CD4-positive, CD25-positive, alpha-beta regulatory T cell (primary cell): ENCODE results near the gene ADGRG6. TPM values are rescaled to one million over a fixed set of nuclear protein-coding genes. Genes with fewer than 3 reads are reported as not detected.
"Not testable (repeated sequence)": the region's sequence is repeated elsewhere in the genome, so short reads cannot be mapped to it uniquely, and the experiment has no call there.

Source experiments
- ATAC-seq, 2 donors: fragments of 150-1000 bp; cut with Tn5 transposase; one replicate each; pipeline ENCODE4 v1.10.0; 2021; ENCODE audit warnings: low read depth in 2 of 2, moderate number of reproducible peaks in 2 of 2, moderate library complexity in 1 of 2
- DNase-seq, 3 donors: peaks; one replicate each; pipeline versions ENCODE4 v3.0.0 to v3.0.0-alpha.2; 2012 to 2022; ENCODE audit warnings: mixed read lengths in 1 of 3
- H3K27ac ChIP-seq: one replicate; pipeline ENCODE4 v1.7.0; 2013; ENCODE audit warnings: mild to moderate bottlenecking, low read length; ENCODE audit not compliant: insufficient read depth, poor library complexity, severe bottlenecking
- H3K27me3 ChIP-seq: one replicate; pipeline ENCODE4 v1.7.0; 2013; ENCODE audit warnings: low read length; ENCODE audit not compliant: control insufficient read depth, insufficient read depth
- H3K36me3 ChIP-seq: one replicate; pipeline ENCODE4 v1.7.0; 2013; ENCODE audit warnings: mild to moderate bottlenecking, low read length, moderate library complexity; ENCODE audit not compliant: control insufficient read depth, insufficient read depth
- H3K4me1 ChIP-seq: 2 replicates; pipeline ENCODE4 v1.7.0; 2013; ENCODE audit warnings: mild to moderate bottlenecking, low read length; ENCODE audit not compliant: insufficient read depth, control insufficient read depth, poor library complexity, severe bottlenecking
- H3K4me3 ChIP-seq: one replicate; pipeline ENCODE4 v1.7.0; 2013; ENCODE audit warnings: low read depth, mild to moderate bottlenecking, low read length, moderate library complexity
- H3K9me3 ChIP-seq, 2 experiments: 1 replicate in 1 of 2; 2 replicates in 1 of 2; pipeline ENCODE4 v1.7.0; 2013; ENCODE audit warnings: low read length in 2 of 2, mild to moderate bottlenecking in 1 of 2, moderate library complexity in 1 of 2; ENCODE audit not compliant: control insufficient read depth in 2 of 2
- H3K27ac Mint-ChIP-seq, 3 donors: one replicate each; pipeline ENCODE4 v1.8.0; 2020 to 2022; ENCODE audit warnings: mild to moderate bottlenecking in 3 of 3, mixed read lengths in 3 of 3, moderate library complexity in 2 of 3
- H3K27me3 Mint-ChIP-seq: one replicate; pipeline ENCODE4 v1.8.0; 2022; ENCODE audit warnings: mild to moderate bottlenecking, mixed read lengths
- H3K36me3 Mint-ChIP-seq: one replicate; pipeline ENCODE4 v1.8.0; 2020; ENCODE audit warnings: mixed read lengths
- H3K4me1 Mint-ChIP-seq, 4 donors: one replicate each; pipeline ENCODE4 v1.8.0; 2020 to 2022; ENCODE audit warnings: mixed read lengths in 4 of 4, mild to moderate bottlenecking in 1 of 4
- H3K4me3 Mint-ChIP-seq, 4 donors: one replicate each; pipeline ENCODE4 v1.8.0; 2020 to 2022; ENCODE audit warnings: mild to moderate bottlenecking in 4 of 4, mixed read lengths in 4 of 4, moderate library complexity in 3 of 4
- H3K9me3 Mint-ChIP-seq, 7 donors: one replicate each; pipeline ENCODE4 v1.8.0; 2020 to 2022; ENCODE audit warnings: mixed read lengths in 7 of 7, mild to moderate bottlenecking in 3 of 7, moderate library complexity in 2 of 7
- polyA plus RNA-seq, 4 donors: library from polyadenylated mRNA; unstranded; fragments of 300-500 nt; fragmentation: Illumina TruSeq; gene quantifications; one replicate each; pipeline ENCODE4 v1.2.3, GENCODE V29; 2021
- total RNA-seq: library from RNA; stranded (reverse); gene quantifications from one replicate; pipeline ENCODE4 v1.2.3, GENCODE V29; 2022

Gene ADGRG6
- total and polyA plus RNA-seq, 5 donors from 2014 or later, result 0.74 TPM; not detected in 4

DNA sequence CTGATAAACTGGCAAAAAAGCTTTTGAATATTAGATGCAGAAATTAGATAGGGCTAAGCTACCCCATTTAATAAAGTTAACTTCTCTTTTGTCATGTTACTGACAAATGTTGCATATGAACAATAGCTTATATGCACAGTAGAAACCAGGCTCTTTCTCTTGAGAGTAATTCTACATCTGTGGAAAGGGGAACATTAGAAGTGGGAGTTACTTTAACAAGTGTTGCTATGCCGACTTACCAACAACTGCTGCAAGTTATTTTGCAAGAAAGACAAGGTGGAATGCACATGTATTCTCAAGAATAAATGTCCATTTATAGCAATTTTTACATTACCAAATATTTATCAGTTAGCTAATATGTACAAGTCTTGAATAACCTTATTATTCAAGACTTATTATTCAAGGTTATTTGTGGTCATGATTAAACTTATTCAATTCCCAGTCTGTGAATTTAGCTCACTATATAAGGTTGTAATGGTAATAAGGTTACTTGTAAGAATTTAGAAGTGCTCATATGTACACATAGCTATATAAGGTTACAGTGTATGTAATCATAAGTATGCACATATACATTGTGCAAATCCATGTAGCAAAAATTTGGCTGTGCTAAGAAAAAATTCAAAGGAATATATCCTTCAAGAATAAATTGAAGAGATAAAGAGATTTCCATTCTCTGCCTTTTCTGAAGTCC is 38.3 kb downstream of the ADGRG6 start:
- H3K4me1 Mint-ChIP-seq, result no peaks in the 10 kb centered on the region
- no peak overlapping the region for H3K4me3 Mint-ChIP-seq
- no peak overlapping the region for H3K27ac Mint-ChIP-seq
- H3K9me3 ChIP-seq, result no peaks in the 10 kb centered on the region
- H3K9me3 Mint-ChIP-seq, result peaks cover 0 to 2% (median 0%) of the 10 kb centered on the region in 7 donors
- no peak for ATAC-seq
- no peaks in the 10 kb centered on the region for H3K27me3 ChIP-seq
- H3K36me3 Mint-ChIP-seq, result no peaks in the 10 kb centered on the region
- no peak overlapping the region for H3K4me3 ChIP-seq
- H3K36me3 ChIP-seq, result no peaks in the 10 kb centered on the region
- peaks cover 5% of the 10 kb centered on the region for H3K27me3 Mint-ChIP-seq
- no peak for DNase-seq
- no peak overlapping the region for H3K27ac ChIP-seq
- no peaks in the 10 kb centered on the region for H3K4me1 ChIP-seq

DNA sequence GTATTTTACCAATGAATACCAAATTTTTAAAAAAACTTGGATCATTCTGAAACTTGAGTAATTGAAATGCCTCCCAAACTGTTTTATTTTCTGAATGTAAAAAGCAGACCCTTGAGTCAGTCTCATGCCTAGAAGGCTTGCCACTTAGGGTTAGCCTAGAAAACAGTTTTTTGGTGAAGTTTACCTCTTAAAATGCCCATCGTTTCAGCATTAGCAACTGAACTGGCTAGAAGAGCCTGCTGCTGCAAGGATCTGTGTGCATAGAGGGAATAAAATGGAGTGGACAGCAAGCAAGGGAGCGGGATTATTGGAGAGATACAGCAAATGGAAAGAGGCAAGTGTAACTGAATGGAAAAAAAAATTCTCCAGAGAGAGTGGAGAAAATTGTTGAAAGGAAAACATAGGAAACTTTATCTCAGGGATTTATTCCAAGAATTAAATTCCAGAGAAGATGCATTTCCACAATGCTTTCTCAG is 40.1 kb downstream of the ADGRG6 start:
- no peak overlapping the region for H3K4me3 Mint-ChIP-seq

DNA sequence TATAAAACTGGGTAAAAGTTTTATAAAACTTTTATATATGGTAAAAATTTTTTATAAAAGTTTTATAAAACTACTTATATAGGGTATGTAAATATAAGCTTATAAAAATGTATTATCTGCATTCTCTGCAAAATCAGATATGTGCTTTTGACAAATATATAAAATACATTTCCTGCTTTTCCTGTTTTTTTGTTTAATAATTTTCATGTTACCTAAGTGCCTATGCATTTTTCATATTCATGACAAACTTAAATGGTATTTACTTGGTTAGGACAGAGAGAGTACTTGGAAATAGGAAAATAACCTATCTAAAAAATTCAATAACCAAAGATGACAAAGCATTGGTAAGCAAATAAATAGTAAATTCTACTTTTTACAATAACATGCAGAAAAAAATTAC is 41.2 kb downstream of the ADGRG6 start:
- no peaks in the 10 kb centered on the region for H3K4me1 ChIP-seq
- no peaks in the 10 kb centered on the region for H3K36me3 ChIP-seq
- peaks cover 0 to 2% (median 0%) of the 10 kb centered on the region in 7 donors for H3K9me3 Mint-ChIP-seq
- H3K4me3 ChIP-seq, result no peak overlapping the region
- H3K27me3 Mint-ChIP-seq, result peaks cover 9% of the 10 kb centered on the region
- ATAC-seq, result no peak
- H3K27me3 ChIP-seq, result no peaks in the 10 kb centered on the region
- no peak overlapping the region for H3K27ac ChIP-seq
- no peaks in the 10 kb centered on the region for H3K36me3 Mint-ChIP-seq
- no peak overlapping the region for H3K27ac Mint-ChIP-seq
- DNase-seq, result no peak
- no peak overlapping the region for H3K4me3 Mint-ChIP-seq
- no peaks in the 10 kb centered on the region for H3K9me3 ChIP-seq
- no peaks in the 10 kb centered on the region for H3K4me1 Mint-ChIP-seq

More for the DNA sequence above, 40.1 kb downstream of the ADGRG6 start:
- no peaks in the 10 kb centered on the region for H3K27me3 ChIP-seq
- H3K4me1 ChIP-seq, result no peaks in the 10 kb centered on the region
- H3K27ac ChIP-seq, result no peak overlapping the region
- H3K9me3 ChIP-seq, result no peaks in the 10 kb centered on the region
- DNase-seq (no peak), ATAC-seq (no peak)
- no peak overlapping the region for H3K4me3 ChIP-seq
- Mint-ChIP-seq H3K4me1 (no peaks in the 10 kb centered on the region), H3K27ac (no peak overlapping the region), H3K27me3 (peaks cover 9% of the 10 kb centered on the region), H3K9me3 (peaks cover 0 to 2% (median 0%) of the 10 kb centered on the region in 7 donors), H3K36me3 (no peaks in the 10 kb centered on the region)
- no peaks in the 10 kb centered on the region for H3K36me3 ChIP-seq

DNA sequence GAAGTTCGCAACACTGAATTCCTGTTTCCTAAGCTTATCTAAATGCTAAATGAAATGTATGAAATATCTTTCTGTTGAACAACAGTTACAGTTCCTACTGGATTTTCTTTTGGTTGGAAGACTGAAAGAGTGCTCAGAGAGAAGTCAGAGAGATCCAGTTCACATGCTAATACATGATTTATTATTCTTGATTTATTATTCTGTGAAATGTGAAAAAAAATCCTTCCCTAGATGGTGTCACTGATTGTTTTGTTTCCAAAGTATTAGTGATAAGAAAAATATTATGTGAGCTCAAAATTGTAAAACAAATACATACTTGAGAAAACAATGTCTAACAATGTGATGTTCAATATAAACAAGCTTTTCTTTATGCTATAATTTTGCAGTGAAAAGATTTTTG is 42.1 kb downstream of the ADGRG6 start:
- ATAC-seq, result no peak
- no peaks in the 10 kb centered on the region for H3K9me3 ChIP-seq
- H3K36me3 ChIP-seq, result no peaks in the 10 kb centered on the region
- no peaks in the 10 kb centered on the region for H3K36me3 Mint-ChIP-seq
- DNase-seq, result no peak
- H3K4me3 ChIP-seq, result no peak overlapping the region
- H3K4me1 Mint-ChIP-seq, result no peaks in the 10 kb centered on the region
- H3K27ac ChIP-seq, result no peak overlapping the region
- H3K4me3 Mint-ChIP-seq, result no peak overlapping the region
- peaks cover 0 to 2% (median 0%) of the 10 kb centered on the region in 7 donors for H3K9me3 Mint-ChIP-seq
- peaks cover 9% of the 10 kb centered on the region for H3K27me3 Mint-ChIP-seq
- no peaks in the 10 kb centered on the region for H3K4me1 ChIP-seq
- H3K27ac Mint-ChIP-seq, result no peak overlapping the region
- H3K27me3 ChIP-seq, result no peaks in the 10 kb centered on the region

DNA sequence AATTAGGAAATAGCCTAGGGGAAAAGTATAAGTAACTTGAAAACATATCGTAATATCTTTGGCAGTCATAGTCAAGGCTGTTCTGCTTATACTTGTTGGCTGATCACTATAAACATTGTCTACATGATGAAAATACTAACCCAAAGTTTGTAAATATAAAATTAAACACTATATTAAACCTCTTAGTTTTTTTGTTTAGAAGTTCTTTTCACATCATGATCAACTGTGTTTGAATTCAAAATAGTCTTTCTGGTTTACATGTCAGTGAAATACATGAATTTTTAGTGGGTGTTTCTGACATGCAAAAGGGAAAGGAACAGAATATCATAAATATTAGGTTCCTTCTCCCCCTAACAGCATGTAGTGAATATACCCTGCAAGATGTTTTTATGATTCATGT is 43.5 kb downstream of the ADGRG6 start:
- no peaks in the 10 kb centered on the region for H3K9me3 ChIP-seq
- Mint-ChIP-seq H3K36me3 (no peaks in the 10 kb centered on the region), H3K27me3 (peaks cover 9% of the 10 kb centered on the region), H3K9me3 (peaks cover 0 to 2% (median 0%) of the 10 kb centered on the region in 7 donors), H3K27ac (no peak overlapping the region), H3K4me1 (no peaks in the 10 kb centered on the region), H3K4me3 (no peak overlapping the region)
- no peaks in the 10 kb centered on the region for H3K27me3 ChIP-seq
- H3K4me3 ChIP-seq, result no peak overlapping the region
- H3K27ac ChIP-seq, result no peak overlapping the region
- no peaks in the 10 kb centered on the region for H3K36me3 ChIP-seq
- DNase-seq (no peak), ATAC-seq (no peak)
- H3K4me1 ChIP-seq, result no peaks in the 10 kb centered on the region

DNA sequence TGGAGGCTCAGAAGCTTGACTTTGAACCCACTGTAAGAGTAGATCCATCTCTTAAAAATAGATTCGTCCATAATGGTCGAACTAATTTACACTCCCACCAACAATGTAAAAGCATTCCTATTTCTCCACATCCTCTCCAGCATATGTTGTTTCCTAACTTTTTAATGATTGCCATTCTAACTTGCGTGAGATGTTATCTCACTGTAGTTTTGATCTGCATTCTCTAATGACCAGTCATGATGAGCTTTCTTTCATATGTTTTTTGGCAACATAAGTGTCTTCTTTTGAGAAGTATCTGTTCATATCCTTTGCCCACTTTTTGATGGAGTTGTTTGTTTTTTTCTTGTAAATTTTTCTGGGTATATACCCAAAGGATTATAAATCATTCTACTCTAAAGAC is 44.4 kb downstream of the ADGRG6 start:
- H3K27ac ChIP-seq, H3K4me1 ChIP-seq, DNase-seq, H3K9me3 ChIP-seq, H3K36me3 ChIP-seq, H3K4me3 Mint-ChIP-seq, H3K9me3 Mint-ChIP-seq, H3K36me3 Mint-ChIP-seq, H3K27me3 ChIP-seq, H3K4me1 Mint-ChIP-seq, ATAC-seq, H3K4me3 ChIP-seq, H3K27ac Mint-ChIP-seq: not testable (repeated sequence)
- peaks cover 14% of the 10 kb centered on the region for H3K27me3 Mint-ChIP-seq

DNA sequence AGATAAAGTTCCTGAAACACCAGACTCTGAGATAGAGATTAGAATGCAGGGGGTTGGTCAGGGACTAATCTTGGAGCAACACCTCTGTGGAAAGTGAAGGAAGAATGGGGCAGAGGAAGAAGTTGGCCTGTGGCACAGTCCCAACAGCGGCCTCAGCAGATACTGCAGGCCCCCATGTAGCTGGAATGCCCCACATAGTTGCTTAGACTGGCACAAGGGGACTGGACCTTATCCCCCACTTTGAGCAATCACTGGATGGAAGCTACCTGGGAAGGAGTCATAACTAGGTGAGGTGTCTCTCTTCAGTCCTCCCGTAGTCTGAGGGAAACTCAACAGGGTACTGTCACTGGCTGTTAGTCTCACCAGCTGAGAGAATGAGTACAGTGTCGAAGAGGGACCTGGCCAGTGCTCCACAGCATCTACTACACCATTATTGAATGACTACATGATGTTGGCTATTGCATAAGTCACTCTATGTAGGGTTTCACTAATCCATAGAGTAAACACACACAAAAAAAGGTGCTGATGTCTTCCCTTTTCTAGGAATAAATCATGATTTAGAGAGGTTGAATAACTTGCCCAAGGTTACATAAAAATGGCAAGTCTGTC is 47.5 kb downstream of the ADGRG6 start:
- no peak overlapping the region for H3K4me3 ChIP-seq
- Mint-ChIP-seq H3K27me3 (peaks cover 9% of the 10 kb centered on the region), H3K27ac (no peak overlapping the region), H3K9me3 (peaks cover 0 to 5% (median 0%) of the 10 kb centered on the region in 7 donors), H3K36me3 (no peaks in the 10 kb centered on the region), H3K4me1 (no peaks in the 10 kb centered on the region), H3K4me3 (no peak overlapping the region)
- no peak overlapping the region for H3K27ac ChIP-seq
- no peaks in the 10 kb centered on the region for H3K9me3 ChIP-seq
- no peaks in the 10 kb centered on the region for H3K4me1 ChIP-seq
- H3K27me3 ChIP-seq, result no peaks in the 10 kb centered on the region
- ATAC-seq (no peak), DNase-seq (no peak)
- H3K36me3 ChIP-seq, result no peaks in the 10 kb centered on the region

DNA sequence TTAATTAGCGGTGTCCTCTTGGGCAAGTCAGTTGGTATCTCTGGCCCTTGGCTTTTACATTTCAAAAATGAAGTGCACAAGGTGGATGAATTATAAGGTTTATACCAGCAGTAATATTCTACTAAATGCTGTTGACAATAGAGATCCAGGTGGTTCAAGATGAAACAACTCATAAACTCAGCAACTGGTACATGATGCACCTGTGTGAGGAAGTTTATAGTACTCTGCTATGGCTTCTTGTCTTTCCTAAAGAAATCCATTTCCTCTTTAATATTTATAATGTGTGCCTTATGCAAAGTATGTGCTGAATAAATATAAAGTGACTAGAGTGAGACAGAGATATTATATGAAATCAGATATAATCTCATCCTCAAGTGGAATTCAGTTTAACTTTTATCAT is 48.5 kb downstream of the ADGRG6 start:
- H3K4me3 ChIP-seq, result no peak overlapping the region
- DNase-seq (no peak), ATAC-seq (no peak)
- no peak overlapping the region for H3K27ac Mint-ChIP-seq
- H3K9me3 Mint-ChIP-seq, result peaks cover 0 to 5% (median 0%) of the 10 kb centered on the region in 7 donors
- no peaks in the 10 kb centered on the region for H3K4me1 ChIP-seq
- H3K4me1 Mint-ChIP-seq, result no peaks in the 10 kb centered on the region
- no peaks in the 10 kb centered on the region for H3K9me3 ChIP-seq
- no peak overlapping the region for H3K4me3 Mint-ChIP-seq
- no peaks in the 10 kb centered on the region for H3K27me3 ChIP-seq
- no peaks in the 10 kb centered on the region for H3K36me3 Mint-ChIP-seq
- no peaks in the 10 kb centered on the region for H3K36me3 ChIP-seq
- peaks cover 9% of the 10 kb centered on the region for H3K27me3 Mint-ChIP-seq
- no peak overlapping the region for H3K27ac ChIP-seq
